Left ventricle myocardium inferior (tissue), 1 donor: Measurements from ENCODE around the gene FAM83E. TPM values are rescaled to one million over a fixed set of nuclear protein-coding genes. Genes with fewer than 3 reads are reported as not detected.
A peak's percentile ranks its signal among the peaks of the same experiment; 100 is the strongest.

Experiments
- DNase-seq: peaks from one replicate; pipeline ENCODE4 v3.0.0-alpha.2; 2020
- H3K27ac ChIP-seq: fragments of 200-600 bp; replicated peaks from 2 replicates; pipeline ENCODE4 v1.8.0; 2021
- H3K27me3 ChIP-seq: fragments of 200-600 bp; 2 replicates; pipeline ENCODE4 v1.8.0; 2021; ENCODE audit warnings: low read depth
- H3K36me3 ChIP-seq: fragments of 200-600 bp; 2 replicates; pipeline ENCODE4 v1.8.0; 2021
- H3K4me1 ChIP-seq: fragments of 200-600 bp; 2 replicates; pipeline ENCODE4 v1.8.0; 2021
- H3K4me3 ChIP-seq: fragments of 200-600 bp; 2 replicates; pipeline ENCODE4 v1.8.0; 2021; ENCODE audit warnings: mild to moderate bottlenecking, moderate library complexity
- H3K9me3 ChIP-seq: fragments of 200-600 bp; replicated peaks from 2 replicates; pipeline ENCODE4 v1.8.0; 2021
- intact Hi-C: fragments of 100-400 bp; cut with micrococcal nuclease; formaldehyde crosslinking; loops from one replicate; pipeline ENCODE4 v1.11.0; 2022
- total RNA-seq: library from RNA; stranded (reverse); fragmentation: NEBNext Ultra II Directional; extraction: Animal tissue kit (Norgen Biotek cat#: 25700); gene quantifications from one replicate; pipeline ENCODE4 v1.2.1, GENCODE V29; 2021
- TF ChIP-seq, protein P1 (sequence below): fragments of 200-600 bp; IDR thresholded peaks from 2 replicates; pipeline ENCODE4 v1.8.0; 2021; ENCODE audit warnings: antibody characterized with exemption, mild to moderate bottlenecking, borderline replicate concordance
- donor health status: DM: no; HTN: yes; CAD: no; lungs with severe emphysema.

Gene FAM83E
- total RNA-seq, 1 donor from 2014 or later, result not detected

- no peaks in the 10 kb centered on the region for H3K27me3 ChIP-seq
- peaks cover 67% of the 10 kb centered on the region for H3K4me1 ChIP-seq
- peaks cover 12% of the 10 kb centered on the region for H3K36me3 ChIP-seq
- no peak for DNase-seq
- peak overlapping the region; percentile 98 for H3K27ac ChIP-seq
- peak overlapping the region; percentile 81 for H3K4me3 ChIP-seq
- TF ChIP-seq, protein P1, sequence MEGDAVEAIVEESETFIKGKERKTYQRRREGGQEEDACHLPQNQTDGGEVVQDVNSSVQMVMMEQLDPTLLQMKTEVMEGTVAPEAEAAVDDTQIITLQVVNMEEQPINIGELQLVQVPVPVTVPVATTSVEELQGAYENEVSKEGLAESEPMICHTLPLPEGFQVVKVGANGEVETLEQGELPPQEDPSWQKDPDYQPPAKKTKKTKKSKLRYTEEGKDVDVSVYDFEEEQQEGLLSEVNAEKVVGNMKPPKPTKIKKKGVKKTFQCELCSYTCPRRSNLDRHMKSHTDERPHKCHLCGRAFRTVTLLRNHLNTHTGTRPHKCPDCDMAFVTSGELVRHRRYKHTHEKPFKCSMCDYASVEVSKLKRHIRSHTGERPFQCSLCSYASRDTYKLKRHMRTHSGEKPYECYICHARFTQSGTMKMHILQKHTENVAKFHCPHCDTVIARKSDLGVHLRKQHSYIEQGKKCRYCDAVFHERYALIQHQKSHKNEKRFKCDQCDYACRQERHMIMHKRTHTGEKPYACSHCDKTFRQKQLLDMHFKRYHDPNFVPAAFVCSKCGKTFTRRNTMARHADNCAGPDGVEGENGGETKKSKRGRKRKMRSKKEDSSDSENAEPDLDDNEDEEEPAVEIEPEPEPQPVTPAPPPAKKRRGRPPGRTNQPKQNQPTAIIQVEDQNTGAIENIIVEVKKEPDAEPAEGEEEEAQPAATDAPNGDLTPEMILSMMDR, result no peak
- H3K9me3 ChIP-seq, result no peaks in the 10 kb centered on the region
- intact Hi-C loops, result no loop called here
These were observed 21.3 kb upstream of the FAM83E start for GRCh38 chr19:48635966-48636858.

GRCh38 chr19:48635263-48635965, 20.5 kb upstream of the FAM83E start:
- H3K36me3 ChIP-seq, result peaks cover 12% of the 10 kb centered on the region
- peak overlapping the region; percentile 98 for H3K27ac ChIP-seq
- H3K4me1 ChIP-seq, result peaks cover 75% of the 10 kb centered on the region
- TF ChIP-seq, protein P1, result no peak
- intact Hi-C loops, result no loop called here
- H3K27me3 ChIP-seq, result no peaks in the 10 kb centered on the region
- DNase-seq, result peak; percentile 77
- H3K4me3 ChIP-seq, result peak overlapping the region; percentile 81
- H3K9me3 ChIP-seq, result no peaks in the 10 kb centered on the region

DNA sequence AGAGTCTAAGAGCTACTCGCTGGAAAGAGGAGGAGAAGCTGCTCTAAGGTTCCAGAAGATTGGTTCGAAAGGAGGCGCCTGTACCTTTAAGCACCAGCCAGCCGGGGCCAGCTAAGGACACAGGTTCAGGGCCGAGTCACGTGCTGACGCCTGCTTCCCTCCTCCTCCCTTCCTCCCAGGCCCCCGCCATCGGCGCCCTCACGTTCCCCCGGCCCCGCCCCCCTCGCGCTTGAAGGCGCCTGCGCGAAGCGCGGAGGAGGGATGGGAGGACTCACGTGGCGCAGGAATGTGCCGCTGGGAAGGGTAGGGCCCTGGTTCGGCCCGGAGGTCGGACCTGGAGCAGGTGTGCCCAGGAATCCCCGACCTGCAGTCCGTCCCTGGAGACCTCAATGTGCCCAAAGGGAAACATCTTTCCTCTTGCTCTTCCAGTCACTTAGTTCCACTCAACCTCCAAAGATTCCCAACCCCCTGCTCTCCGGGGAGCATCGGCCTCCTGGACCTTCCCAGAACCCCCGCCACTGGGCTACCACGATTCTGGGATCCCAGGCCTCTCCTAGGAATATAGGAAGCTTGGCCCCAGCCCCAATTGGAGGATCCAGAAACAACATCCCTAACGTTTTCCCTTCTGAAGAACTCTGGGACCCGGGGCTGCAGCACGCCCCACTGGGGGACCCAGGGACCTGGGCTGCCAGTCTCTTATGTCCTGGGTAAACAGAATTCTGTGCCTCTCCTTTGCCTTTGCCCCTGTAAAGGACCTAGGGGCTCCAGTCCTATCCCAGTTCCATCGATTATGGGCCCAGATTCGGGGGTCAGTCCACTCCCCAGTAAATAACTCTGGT, 19.8 kb upstream of the FAM83E start:
- TF ChIP-seq, protein P1, result no peak
- intact Hi-C loops, result no loop called here

DNA sequence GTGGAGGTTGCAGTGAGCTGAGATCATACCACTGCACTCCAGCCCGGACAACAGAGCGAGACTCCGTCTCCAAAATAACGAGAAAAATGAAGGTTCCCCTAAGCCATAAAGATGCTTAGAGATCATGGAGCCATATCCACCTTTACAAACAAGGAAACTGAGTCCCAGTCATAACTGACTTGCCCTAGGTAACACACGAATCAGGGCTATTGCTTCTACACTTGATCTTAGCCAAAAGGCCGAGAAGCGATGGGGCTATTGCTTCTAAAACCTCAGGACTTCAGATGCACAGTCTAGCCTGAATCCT, 19.1 kb upstream of the FAM83E start:
- no peak for DNase-seq
- H3K4me1 ChIP-seq, result peaks cover 85% of the 10 kb centered on the region
- TF ChIP-seq, protein P1, result no peak
- H3K4me3 ChIP-seq, result peak overlapping the region; percentile 81
- H3K27me3 ChIP-seq, result no peaks in the 10 kb centered on the region
- peak overlapping the region; percentile 98 for H3K27ac ChIP-seq
- H3K36me3 ChIP-seq, result peaks cover 12% of the 10 kb centered on the region
- intact Hi-C loops, result no loop called here
- no peaks in the 10 kb centered on the region for H3K9me3 ChIP-seq

More for the DNA sequence above, 19.8 kb upstream of the FAM83E start:
- no peaks in the 10 kb centered on the region for H3K27me3 ChIP-seq
- peaks cover 12% of the 10 kb centered on the region for H3K36me3 ChIP-seq
- H3K4me3 ChIP-seq, result peak overlapping the region; percentile 81
- peak; percentile 98 for DNase-seq
- peaks cover 83% of the 10 kb centered on the region for H3K4me1 ChIP-seq
- H3K27ac ChIP-seq, result peak overlapping the region; percentile 98
- no peaks in the 10 kb centered on the region for H3K9me3 ChIP-seq
